DND-41 (cell line): ENCODE results near the gene ZNF644.
"Not testable (repeated sequence)": the region's sequence is repeated elsewhere in the genome, so short reads cannot be mapped to it uniquely, and the experiment has no call there.

ENCODE experiments used
- ATAC-seq: fragments of 200-7000 bp; cut with Tn5 transposase; 3 replicates; pipeline ENCODE4 v1.9.1; 2021; ENCODE audit warnings: low read depth; ENCODE audit not compliant: insufficient read depth
- DNase-seq: peaks from one replicate; pipeline ENCODE4 v3.0.0-alpha.2; 2020
- H2AFZ ChIP-seq: 2 replicates; pipeline ENCODE4 v1.6.0; 2012; ENCODE audit warnings: low read depth, low read length
- H3K27ac ChIP-seq: 2 replicates; pipeline ENCODE4 v1.5.1; 2012; ENCODE audit warnings: low read length, inconsistent platforms
- H3K27me3 ChIP-seq: fragments of 200-600 bp; sonication (generic); 2 replicates; pipeline ENCODE4 v1.6.0; 2012; ENCODE audit warnings: low read length, mild to moderate bottlenecking, inconsistent platforms; ENCODE audit not compliant: insufficient read depth, poor library complexity
- H3K36me3 ChIP-seq: 2 replicates; pipeline ENCODE4 v1.5.1; 2012; ENCODE audit warnings: low read length, inconsistent platforms; ENCODE audit not compliant: insufficient read depth
- H3K4me1 ChIP-seq: 2 replicates; pipeline ENCODE4 v1.5.1; 2012; ENCODE audit warnings: mild to moderate bottlenecking, low read length; ENCODE audit not compliant: insufficient read depth
- H3K4me2 ChIP-seq: 2 replicates; pipeline ENCODE4 v1.6.0; 2012; ENCODE audit warnings: mild to moderate bottlenecking, moderate library complexity, low read length, inconsistent platforms; ENCODE audit not compliant: insufficient read depth
- H3K4me3 ChIP-seq, 2 experiments: fragments of 200-600 bp in 1 of 2; shearing (Covaris generic) in 1 of 2; 2 replicates each; pipeline ENCODE4 v1.5.1; 2012 to 2016; ENCODE audit warnings: inconsistent platforms in 2 of 2, low read length in 2 of 2, mild to moderate bottlenecking in 2 of 2, low read depth in 1 of 2, moderate library complexity in 1 of 2
- H3K79me2 ChIP-seq: 2 replicates; pipeline ENCODE4 v1.6.0; 2012; ENCODE audit warnings: low read length, inconsistent platforms; ENCODE audit not compliant: insufficient read depth
- H3K9ac ChIP-seq: 2 replicates; pipeline ENCODE4 v1.6.0; 2012; ENCODE audit warnings: low read depth, mild to moderate bottlenecking, inconsistent platforms, low read length, moderate library complexity
- H3K9me3 ChIP-seq: 2 replicates; pipeline ENCODE4 v1.5.1; 2012; ENCODE audit warnings: low read length, moderate library complexity, mild to moderate bottlenecking, inconsistent platforms; ENCODE audit not compliant: insufficient read depth, severe bottlenecking
- H4K20me1 ChIP-seq: 2 replicates; pipeline ENCODE4 v1.6.0; 2012; ENCODE audit warnings: low read length; ENCODE audit not compliant: insufficient read depth
- EZH2 ChIP-seq: IDR thresholded peaks from 3 replicates; pipeline ENCODE4 v1.6.1; 2012; ENCODE audit warnings: borderline replicate concordance, low read depth, mild to moderate bottlenecking, moderate library complexity, low read length, inconsistent platforms; ENCODE audit not compliant: severe bottlenecking
- TF ChIP-seq, protein P1 (sequence below): IDR thresholded peaks from 2 replicates; pipeline ENCODE4 v1.5.1; 2012; ENCODE audit warnings: borderline replicate concordance, low read length, moderate library complexity, mild to moderate bottlenecking; ENCODE audit not compliant: poor library complexity, severe bottlenecking; ENCODE audit errors: extremely low read depth

ZNF644 gene

DNA sequence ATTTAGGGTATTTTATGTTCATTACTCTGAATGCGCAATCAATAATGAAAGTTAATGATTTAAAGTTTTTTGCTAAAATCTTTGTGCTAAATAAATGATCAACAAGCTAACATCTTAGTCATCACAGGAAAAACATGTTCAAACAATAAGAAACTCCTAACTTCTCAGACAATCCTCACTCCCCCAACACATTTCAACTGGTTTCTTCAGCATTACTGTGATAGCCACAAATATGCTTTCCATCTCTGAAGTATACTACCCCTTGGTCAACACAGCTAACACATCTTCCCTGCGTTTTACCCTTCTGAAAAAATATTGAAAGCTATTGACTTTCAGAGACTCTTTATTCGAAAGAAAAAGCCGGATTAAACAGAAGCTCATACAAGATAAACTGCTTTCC lies 85.8 kb downstream of the ZNF644 start:
- peaks cover 69% of the 10 kb centered on the region for H3K36me3 ChIP-seq
- H3K79me2 ChIP-seq, result peaks cover 86% of the 10 kb centered on the region
- no peak overlapping the region for H3K4me2 ChIP-seq

DNA sequence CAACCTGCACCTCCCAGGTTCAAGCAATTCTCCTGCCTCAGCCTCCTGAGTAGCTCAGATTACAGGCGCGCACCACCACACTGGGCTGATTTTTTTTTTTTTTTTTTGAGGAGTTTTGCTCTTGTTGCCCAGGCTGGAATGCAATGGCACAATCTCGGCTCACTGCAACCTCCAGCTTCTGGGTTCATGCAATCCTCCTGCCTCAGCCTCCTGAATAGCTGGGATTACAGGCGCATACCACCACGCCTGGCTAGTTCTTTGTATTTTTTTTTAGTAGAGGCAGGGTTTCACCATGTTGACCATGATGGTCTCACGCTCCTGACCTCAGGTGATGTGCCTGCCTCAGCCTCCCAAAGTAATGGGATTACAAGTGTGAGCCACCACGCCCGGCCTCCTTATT lies 93.6 kb downstream of the ZNF644 start:
- not testable (repeated sequence) for H3K27me3 ChIP-seq, ATAC-seq, H3K9me3 ChIP-seq, H3K27ac ChIP-seq, DNase-seq, H3K4me3 ChIP-seq, H3K4me2 ChIP-seq, H2AFZ ChIP-seq, H3K9ac ChIP-seq
- H3K79me2 ChIP-seq, result peaks cover 99% of the 10 kb centered on the region
- peaks cover 28% of the 10 kb centered on the region; the same call in 1 of the 2 replicates for H4K20me1 ChIP-seq
- peaks cover 33% of the 10 kb centered on the region for H3K4me1 ChIP-seq
- H3K36me3 ChIP-seq, result peaks cover 25% of the 10 kb centered on the region

More for the DNA sequence above, 85.8 kb downstream of the ZNF644 start:
- Histone ChIP-seq H3K4me1 (no peaks in the 10 kb centered on the region), H3K9me3 (no peaks in the 10 kb centered on the region), H3K9ac (no peak overlapping the region), H3K27me3 (no peaks in the 10 kb centered on the region), H3K4me3 (no peak overlapping the region), H3K27ac (no peak overlapping the region), H2AFZ (no peak overlapping the region), H4K20me1 (peaks cover 11% of the 10 kb centered on the region; the same call in 1 of the 2 replicates)
- TF ChIP-seq, protein P1, sequence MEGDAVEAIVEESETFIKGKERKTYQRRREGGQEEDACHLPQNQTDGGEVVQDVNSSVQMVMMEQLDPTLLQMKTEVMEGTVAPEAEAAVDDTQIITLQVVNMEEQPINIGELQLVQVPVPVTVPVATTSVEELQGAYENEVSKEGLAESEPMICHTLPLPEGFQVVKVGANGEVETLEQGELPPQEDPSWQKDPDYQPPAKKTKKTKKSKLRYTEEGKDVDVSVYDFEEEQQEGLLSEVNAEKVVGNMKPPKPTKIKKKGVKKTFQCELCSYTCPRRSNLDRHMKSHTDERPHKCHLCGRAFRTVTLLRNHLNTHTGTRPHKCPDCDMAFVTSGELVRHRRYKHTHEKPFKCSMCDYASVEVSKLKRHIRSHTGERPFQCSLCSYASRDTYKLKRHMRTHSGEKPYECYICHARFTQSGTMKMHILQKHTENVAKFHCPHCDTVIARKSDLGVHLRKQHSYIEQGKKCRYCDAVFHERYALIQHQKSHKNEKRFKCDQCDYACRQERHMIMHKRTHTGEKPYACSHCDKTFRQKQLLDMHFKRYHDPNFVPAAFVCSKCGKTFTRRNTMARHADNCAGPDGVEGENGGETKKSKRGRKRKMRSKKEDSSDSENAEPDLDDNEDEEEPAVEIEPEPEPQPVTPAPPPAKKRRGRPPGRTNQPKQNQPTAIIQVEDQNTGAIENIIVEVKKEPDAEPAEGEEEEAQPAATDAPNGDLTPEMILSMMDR, result no peak
- TF ChIP-seq EZH2, result no peak
- no peak for ATAC-seq
- DNase-seq, result no peak

DNA sequence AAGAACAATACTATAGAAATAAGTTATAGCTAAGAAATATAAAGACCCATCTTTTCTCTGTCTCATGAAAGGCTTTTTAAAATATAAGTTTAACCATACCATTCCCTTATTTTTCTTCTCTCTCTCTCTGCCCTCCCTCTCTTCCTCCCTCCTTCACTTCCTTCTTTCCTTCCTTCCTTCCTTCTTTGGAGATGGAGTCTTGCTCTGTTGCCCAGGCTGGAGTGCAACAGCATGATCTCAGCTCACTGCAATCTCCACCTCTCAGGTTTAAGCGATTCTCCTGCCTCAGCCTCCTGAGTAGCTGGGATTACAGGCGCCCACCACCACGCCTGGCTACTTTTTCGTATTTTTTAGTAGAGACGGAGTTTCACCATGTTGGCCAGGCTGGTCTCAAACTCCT lies 94.2 kb downstream of the ZNF644 start:
- not testable (repeated sequence) for H2AFZ ChIP-seq, H3K9ac ChIP-seq, H3K9me3 ChIP-seq, H3K27me3 ChIP-seq, H3K4me2 ChIP-seq, ATAC-seq, H3K4me3 ChIP-seq, H3K27ac ChIP-seq, DNase-seq
- Histone ChIP-seq H3K79me2 (peaks cover 99% of the 10 kb centered on the region), H3K36me3 (peaks cover 23% of the 10 kb centered on the region), H4K20me1 (peaks cover 30% of the 10 kb centered on the region; the same call in 1 of the 2 replicates), H3K4me1 (peaks cover 34% of the 10 kb centered on the region)

DNA sequence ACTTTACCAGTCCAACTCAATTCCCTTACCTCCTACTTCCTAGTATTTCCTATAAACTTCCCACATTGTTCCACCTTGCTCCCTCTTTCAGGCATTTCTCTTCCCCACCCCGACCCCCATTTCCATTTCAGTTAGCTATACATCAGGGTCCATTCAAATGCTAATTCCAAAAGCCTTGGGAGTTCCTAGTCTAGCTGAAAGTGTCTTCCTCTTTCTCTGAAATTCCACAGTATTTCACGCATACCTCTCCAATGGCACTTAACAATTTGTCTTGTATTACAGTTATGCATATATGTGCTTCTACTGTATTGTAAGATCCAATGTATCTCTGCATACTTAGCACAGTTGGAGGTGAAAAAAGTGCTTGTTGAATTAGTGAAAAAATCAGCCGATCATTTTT lies 94.9 kb downstream of the ZNF644 start:
- no peak for TF ChIP-seq EZH2
- TF ChIP-seq, protein P1, result no peak

More for the DNA sequence above, 94.9 kb downstream of the ZNF644 start:
- no peak overlapping the region for H3K4me2 ChIP-seq
- peaks cover 33% of the 10 kb centered on the region; the same call in 1 of the 2 replicates for H4K20me1 ChIP-seq
- no peak overlapping the region for H3K4me3 ChIP-seq
- no peak for ATAC-seq
- H3K79me2 ChIP-seq, result peaks cover 99% of the 10 kb centered on the region
- no peak overlapping the region for H2AFZ ChIP-seq
- H3K9me3 ChIP-seq, result no peaks in the 10 kb centered on the region
- no peak for DNase-seq
- H3K27me3 ChIP-seq, result no peaks in the 10 kb centered on the region
- H3K36me3 ChIP-seq, result peaks cover 23% of the 10 kb centered on the region
- no peak overlapping the region for H3K27ac ChIP-seq
- H3K4me1 ChIP-seq, result peaks cover 41% of the 10 kb centered on the region
- H3K9ac ChIP-seq, result no peak overlapping the region
